WI38 (cell line): ENCODE measurements around the gene C5.

ENCODE experiments used
- H3K4me3 ChIP-seq: 2 replicates; pipeline ENCODE4 v1.5.1; 2011; ENCODE audit warnings: low read depth, mild to moderate bottlenecking, control low read depth, low read length
- CTCF ChIP-seq: IDR thresholded peaks from 2 replicates; pipeline ENCODE4 v1.5.1; 2012; ENCODE audit warnings: low read depth, mild to moderate bottlenecking, control low read depth, low read length

Gene C5

GRCh38 chr9:120919843-120920805 lies 130.0 kb downstream of the C5 start:
- H3K4me3 ChIP-seq: no peak overlapping the region
- no peak for TF ChIP-seq CTCF

GRCh38 chr9:120918931-120919842 lies 130.9 kb downstream of the C5 start:
- H3K4me3 ChIP-seq: no peak overlapping the region
- TF ChIP-seq CTCF: no peak

- TF ChIP-seq CTCF: no peak
- no peak overlapping the region for H3K4me3 ChIP-seq
These were observed 131.9 kb downstream of the C5 start for GRCh38 chr9:120917929-120918762.

DNA sequence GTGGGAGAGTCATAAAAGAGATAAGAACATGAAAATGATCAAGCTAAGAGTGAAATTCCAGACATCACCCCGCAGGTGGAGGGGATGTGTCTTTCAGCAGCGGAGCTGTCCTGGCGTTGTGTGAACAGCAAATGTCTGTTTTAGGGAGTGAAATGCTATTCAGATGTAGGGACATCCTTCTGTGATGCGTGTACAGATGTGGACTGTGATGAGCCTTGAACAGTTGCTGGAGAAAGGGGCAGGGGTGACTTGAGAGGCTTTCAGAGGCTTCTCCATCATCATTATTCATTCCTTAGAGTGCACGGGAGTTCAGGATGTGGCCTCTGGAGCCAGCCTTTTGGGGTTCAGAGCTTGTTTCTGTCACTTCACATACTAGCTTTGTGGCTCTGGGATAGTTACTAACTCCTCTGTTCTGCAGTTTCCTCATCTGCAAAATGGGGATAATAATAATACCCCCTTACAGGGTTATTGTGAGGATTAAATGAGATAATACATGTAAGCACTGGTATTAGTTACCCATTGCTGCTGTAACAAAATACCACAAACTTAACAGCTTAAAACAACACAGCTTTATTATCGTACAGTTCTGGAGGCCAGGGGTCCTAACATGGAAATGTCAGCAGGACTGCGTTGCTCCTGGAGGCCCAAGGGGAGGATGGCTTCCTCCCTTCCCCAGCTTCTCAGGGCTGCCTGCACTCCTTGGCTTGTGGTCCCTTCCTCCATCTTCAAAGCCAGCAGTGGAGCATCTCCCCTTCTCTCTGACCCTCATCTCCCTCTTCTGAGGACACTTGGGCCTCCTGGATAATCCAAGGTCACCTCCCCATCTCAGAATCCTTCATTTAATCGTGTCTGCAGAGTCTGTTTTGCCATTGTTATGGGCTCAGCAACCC lies 132.8 kb downstream of the C5 start:
- no peak overlapping the region for H3K4me3 ChIP-seq
- no peak for TF ChIP-seq CTCF

GRCh38 chr9:120916588-120916987 lies 133.5 kb downstream of the C5 start:
- H3K4me3 ChIP-seq: no peak overlapping the region
- TF ChIP-seq CTCF: no peak

- TF ChIP-seq CTCF: no peak
- no peak overlapping the region for H3K4me3 ChIP-seq
These were observed 134.1 kb downstream of the C5 start for GRCh38 chr9:120915854-120916470.
